Keratinocyte (primary cell): Measurements from ENCODE around the gene RNFT1. TPM values are rescaled to one million over a fixed set of nuclear protein-coding genes. Genes with fewer than 3 reads are reported as not detected.
"Not testable (repeated sequence)": the region's sequence is repeated elsewhere in the genome, so short reads cannot be mapped to it uniquely, and the experiment has no call there.

Experiments used
- DNase-seq: peaks from one replicate; pipeline ENCODE4 v3.0.0-alpha.2; 2011; ENCODE audit warnings: low read depth, missing footprints, low spot score
- FAIRE-seq: peaks from 2 replicates; lab custom pipeline; 2011; peaks lifted over from hg19 to GRCh38; lab: Jason Lieb, UNC
- H2AFZ ChIP-seq: 2 replicates; pipeline ENCODE4 v1.6.0; 2012; ENCODE audit warnings: low read length, control low read depth, inconsistent platforms; ENCODE audit not compliant: control insufficient read depth
- H3K27ac ChIP-seq: 2 replicates; pipeline ENCODE4 v1.5.1; 2011; ENCODE audit warnings: low read length; ENCODE audit not compliant: control insufficient read depth, insufficient read depth
- H3K27me3 ChIP-seq: 3 replicates; pipeline ENCODE4 v1.6.0; 2011; ENCODE audit warnings: low read length; ENCODE audit not compliant: control insufficient read depth, insufficient read depth; ENCODE audit errors: extremely low read depth
- H3K36me3 ChIP-seq, 2 experiments: 2 replicates in 1 of 2; 3 replicates in 1 of 2; pipeline ENCODE4 v1.5.1; 2011; ENCODE audit warnings: low read length in 2 of 2, mild to moderate bottlenecking in 1 of 2; ENCODE audit not compliant: control insufficient read depth in 2 of 2, insufficient read depth in 2 of 2; ENCODE audit errors: extremely low read depth in 1 of 2
- H3K4me1 ChIP-seq: 3 replicates; pipeline ENCODE4 v1.5.1; 2011; ENCODE audit warnings: low read length; ENCODE audit not compliant: control insufficient read depth, insufficient read depth; ENCODE audit errors: extremely low read depth
- H3K4me2 ChIP-seq: 3 replicates; pipeline ENCODE4 v1.6.0; 2011; ENCODE audit warnings: low read depth, low read length; ENCODE audit not compliant: control insufficient read depth, insufficient read depth; ENCODE audit errors: extremely low read depth
- H3K4me3 ChIP-seq, 3 experiments: fragments of 200-600 bp in 1 of 3; sonication (generic) in 1 of 3; 2 replicates in 2 of 3; 3 replicates in 1 of 3; pipeline ENCODE4 v1.5.1; 2011 to 2016; ENCODE audit warnings: low read length in 3 of 3, mild to moderate bottlenecking in 3 of 3, control low read depth in 2 of 3, inconsistent platforms in 1 of 3, low read depth in 1 of 3, mixed read lengths in 1 of 3, mixed run types in 1 of 3, moderate library complexity in 1 of 3; ENCODE audit not compliant: control insufficient read depth in 2 of 3, insufficient read depth in 2 of 3; ENCODE audit errors: extremely low read depth in 1 of 3
- H3K79me2 ChIP-seq: 2 replicates; pipeline ENCODE4 v1.6.0; 2012; ENCODE audit warnings: low read length; ENCODE audit not compliant: control insufficient read depth, insufficient read depth
- H3K9ac ChIP-seq: 3 replicates; pipeline ENCODE4 v1.6.0; 2011; ENCODE audit warnings: low read length; ENCODE audit not compliant: control insufficient read depth, insufficient read depth; ENCODE audit errors: extremely low read depth
- H3K9me1 ChIP-seq: 3 replicates; pipeline ENCODE4 v1.6.0; 2011; ENCODE audit warnings: low read length; ENCODE audit not compliant: control insufficient read depth, insufficient read depth; ENCODE audit errors: extremely low read depth
- H3K9me3 ChIP-seq: 2 replicates; pipeline ENCODE4 v1.5.1; 2012; ENCODE audit warnings: low read depth, low read length; ENCODE audit not compliant: control insufficient read depth
- H4K20me1 ChIP-seq: 3 replicates; pipeline ENCODE4 v1.6.0; 2011; ENCODE audit warnings: low read length; ENCODE audit not compliant: control insufficient read depth, insufficient read depth; ENCODE audit errors: extremely low read depth
- EZH2 ChIP-seq: IDR thresholded peaks from one replicate; pipeline ENCODE4 v1.6.1; 2012; ENCODE audit warnings: inconsistent platforms, mild to moderate bottlenecking, low read length, moderate library complexity
- dilution Hi-C: fragments of 300-500 bp; cut with MboI; formaldehyde crosslinking; loops from one replicate; pipeline ENCODE4 v1.7.0; 2020; ENCODE audit warnings: low sequenced_read_pairs; ENCODE audit not compliant: extremely low pct_ligation_motif_present
- polyA plus RNA-seq, 5 experiments: library from polyadenylated mRNA; depleted of rRNA in 3 of 5; stranded (reverse) in 3 of 5; stranded (forward) in 1 of 5; unstranded in 1 of 5; fragments of >200 nt; gene quantifications; 1 replicate in 1 of 5; 2 replicates in 3 of 5; 3 replicates in 1 of 5; pipeline versions ENCODE4 v1.2.1 to v1.2.3, GENCODE V29; 2011 to 2012; ENCODE audit warnings: missing spikeins in 2 of 5, low read depth in 1 of 5, low replicate concordance in 1 of 5
- TF ChIP-seq, protein P1 (sequence below), 3 experiments: IDR thresholded peaks in 1 of 3; conservative IDR thresholded peaks in 1 of 3; optimal IDR thresholded peaks in 1 of 3; 2 replicates in 2 of 3; 3 replicates in 1 of 3; pipeline versions ENCODE3 to v1.5.1; 2011; ENCODE audit warnings: low read length in 3 of 3, mild to moderate bottlenecking in 3 of 3, moderate library complexity in 2 of 3, control low read depth in 1 of 3, inconsistent platforms in 1 of 3; ENCODE audit not compliant: insufficient read depth in 2 of 3; ENCODE audit errors: extremely low read depth in 1 of 3

RNFT1 gene
- polyA plus RNA-seq, 1 donor (not counting 4 experiments of a cell fraction or from before 2014, with no cell fraction given), result 12.0 TPM

DNA sequence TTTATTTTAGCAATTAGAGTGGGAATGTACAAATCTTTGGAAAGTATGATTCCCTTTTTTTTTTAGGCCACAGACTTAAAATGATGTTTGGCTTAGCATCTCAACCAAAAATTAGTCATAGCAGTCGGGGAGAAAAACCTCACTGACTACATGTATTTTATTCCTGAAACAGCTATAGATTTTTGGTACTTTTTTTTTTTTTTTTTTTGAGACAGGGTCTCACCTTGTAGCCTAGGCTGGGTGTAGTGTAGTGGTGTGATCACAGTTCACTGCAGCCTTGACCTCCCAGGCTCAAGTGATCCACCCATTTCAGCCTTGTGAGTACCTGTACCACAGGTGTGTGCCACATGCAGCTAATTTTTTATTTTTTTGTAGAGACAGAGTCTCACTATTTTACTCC, 23.4 kb downstream of the RNFT1 start:
- H3K27me3 ChIP-seq, result no peaks in the 10 kb centered on the region
- H3K27ac ChIP-seq, result no peak overlapping the region
- H2AFZ ChIP-seq, result no peak overlapping the region
- TF ChIP-seq EZH2, result no peak
- TF ChIP-seq, protein P1, sequence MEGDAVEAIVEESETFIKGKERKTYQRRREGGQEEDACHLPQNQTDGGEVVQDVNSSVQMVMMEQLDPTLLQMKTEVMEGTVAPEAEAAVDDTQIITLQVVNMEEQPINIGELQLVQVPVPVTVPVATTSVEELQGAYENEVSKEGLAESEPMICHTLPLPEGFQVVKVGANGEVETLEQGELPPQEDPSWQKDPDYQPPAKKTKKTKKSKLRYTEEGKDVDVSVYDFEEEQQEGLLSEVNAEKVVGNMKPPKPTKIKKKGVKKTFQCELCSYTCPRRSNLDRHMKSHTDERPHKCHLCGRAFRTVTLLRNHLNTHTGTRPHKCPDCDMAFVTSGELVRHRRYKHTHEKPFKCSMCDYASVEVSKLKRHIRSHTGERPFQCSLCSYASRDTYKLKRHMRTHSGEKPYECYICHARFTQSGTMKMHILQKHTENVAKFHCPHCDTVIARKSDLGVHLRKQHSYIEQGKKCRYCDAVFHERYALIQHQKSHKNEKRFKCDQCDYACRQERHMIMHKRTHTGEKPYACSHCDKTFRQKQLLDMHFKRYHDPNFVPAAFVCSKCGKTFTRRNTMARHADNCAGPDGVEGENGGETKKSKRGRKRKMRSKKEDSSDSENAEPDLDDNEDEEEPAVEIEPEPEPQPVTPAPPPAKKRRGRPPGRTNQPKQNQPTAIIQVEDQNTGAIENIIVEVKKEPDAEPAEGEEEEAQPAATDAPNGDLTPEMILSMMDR (optimal IDR thresholded peaks at IDR 0.05 in 1 of 3, IDR thresholded peaks at IDR 0.05 in 1 of 3, conservative IDR thresholded peaks at IDR 0.05 in 1 of 3; ENCODE audit: extremely low read depth in 1 of 3, insufficient read depth in 2 of 3, low read length in 3 of 3), result no peak
- peaks cover 7% of the 10 kb centered on the region in 2 experiments for H3K36me3 ChIP-seq
- H3K9ac ChIP-seq, result no peak overlapping the region
- H3K4me1 ChIP-seq, result no peaks in the 10 kb centered on the region
- no peak overlapping the region for H3K4me3 ChIP-seq
- dilution Hi-C loops, result loop anchor here (25.0 kb wide), 1 partner anchor 121 kb away; no protein-coding TSS in a partner anchor
- no peak overlapping the region for H3K4me2 ChIP-seq
- no peaks in the 10 kb centered on the region for H4K20me1 ChIP-seq
- no peaks in the 10 kb centered on the region for H3K79me2 ChIP-seq
- H3K9me3 ChIP-seq, result no peaks in the 10 kb centered on the region
- FAIRE-seq (no peak), DNase-seq (no peak)
- no peaks in the 10 kb centered on the region for H3K9me1 ChIP-seq

DNA sequence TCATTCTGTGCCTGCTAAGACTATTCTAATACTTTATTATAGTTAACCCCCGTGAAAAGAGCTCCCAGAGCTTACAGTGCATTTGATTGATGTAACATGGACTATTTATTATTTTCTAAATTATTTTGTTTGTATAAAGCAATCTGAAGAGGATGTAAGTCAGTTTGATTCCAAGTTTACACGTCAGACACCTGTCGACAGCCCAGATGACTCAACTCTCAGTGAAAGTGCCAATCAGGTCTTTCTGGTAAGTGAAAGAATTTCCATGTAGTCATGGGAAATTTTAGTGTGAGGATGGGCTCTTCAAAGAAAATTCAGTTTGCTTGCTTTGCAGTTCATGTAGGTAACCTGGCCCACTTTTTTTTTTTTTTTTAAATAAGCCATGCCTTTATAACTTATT, 23.8 kb downstream of the RNFT1 start:
- H3K4me1 ChIP-seq, H3K9ac ChIP-seq, H3K4me2 ChIP-seq, DNase-seq, FAIRE-seq, H3K27me3 ChIP-seq, H4K20me1 ChIP-seq, H2AFZ ChIP-seq, H3K9me1 ChIP-seq, H3K36me3 ChIP-seq, H3K9me3 ChIP-seq, H3K4me3 ChIP-seq, H3K79me2 ChIP-seq, H3K27ac ChIP-seq: not testable (repeated sequence)
- dilution Hi-C loops, result loop anchor here (25.0 kb wide), 1 partner anchor 122 kb away; no protein-coding TSS in a partner anchor

DNA sequence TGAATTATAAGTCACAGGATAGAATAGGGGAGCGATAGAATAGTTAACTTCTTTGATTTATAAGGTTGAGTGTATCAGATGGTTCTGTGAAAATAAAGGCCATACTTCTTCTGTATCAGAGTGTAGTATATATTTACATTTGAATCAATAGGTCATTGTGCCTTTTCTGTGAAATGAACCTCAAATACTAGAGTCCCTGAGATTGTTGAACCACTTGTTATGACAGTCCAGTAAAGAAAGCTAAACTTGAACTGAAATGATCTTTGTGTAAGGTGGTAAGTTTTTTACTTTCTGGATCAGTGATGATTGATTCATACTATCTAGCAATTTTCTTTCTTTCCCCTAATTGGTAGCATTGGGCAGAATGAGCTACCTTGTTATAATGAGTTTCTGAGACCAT, 31.2 kb downstream of the RNFT1 start:
- not testable (repeated sequence) for H3K27me3 ChIP-seq, H2AFZ ChIP-seq, H3K9me3 ChIP-seq, H3K9me1 ChIP-seq, H3K4me1 ChIP-seq, H4K20me1 ChIP-seq, DNase-seq, H3K9ac ChIP-seq, H3K4me2 ChIP-seq, FAIRE-seq, H3K4me3 ChIP-seq, H3K79me2 ChIP-seq, H3K36me3 ChIP-seq, H3K27ac ChIP-seq
- dilution Hi-C loops, result loop anchor here (25.0 kb wide), 1 partner anchor 129 kb away; no protein-coding TSS in a partner anchor

DNA sequence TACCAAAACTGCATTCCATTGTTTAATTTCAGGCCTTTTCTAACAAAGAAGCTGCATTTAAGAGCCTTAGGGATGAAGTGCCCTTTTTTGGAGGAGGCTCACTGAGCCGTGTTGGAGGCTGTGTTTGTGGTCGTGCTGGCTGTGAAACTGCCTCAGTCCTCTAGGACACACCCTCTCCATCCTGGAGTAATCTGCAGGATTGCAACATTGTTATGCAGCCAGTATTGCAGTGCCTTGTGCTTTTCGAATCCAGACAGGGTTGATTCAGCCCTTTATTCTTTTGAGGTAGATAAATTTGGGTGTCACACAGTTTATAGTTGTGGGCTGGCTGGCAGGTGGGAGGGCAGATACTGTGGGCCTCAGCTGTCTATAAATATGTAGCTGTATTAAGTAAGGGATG, 33.8 kb downstream of the RNFT1 start:
- H3K79me2 ChIP-seq, DNase-seq, H2AFZ ChIP-seq, H3K9me3 ChIP-seq, H3K27me3 ChIP-seq, H3K4me1 ChIP-seq, H4K20me1 ChIP-seq, H3K9me1 ChIP-seq, H3K4me3 ChIP-seq, FAIRE-seq, H3K9ac ChIP-seq, H3K27ac ChIP-seq, H3K4me2 ChIP-seq, H3K36me3 ChIP-seq: not testable (repeated sequence)
- dilution Hi-C loops, result loop anchor here (25.0 kb wide), 1 partner anchor 132 kb away; no protein-coding TSS in a partner anchor
